Sigmoid colon (tissue), 4 donors: ENCODE results near the gene HOXA11.

Experiments used
- EP300 ChIP-seq, 4 donors: sonication (generic); formaldehyde crosslinking; IDR thresholded peaks; one replicate each; pipeline ENCODE4 v1.6.1; 2017; ENCODE audit warnings: antibody characterized with exemption in 4 of 4
- TF ChIP-seq, protein P1 (sequence below), 4 experiments: fragments of 450-650 bp in 3 of 4; fragments of 200-600 bp in 1 of 4; IDR thresholded peaks; one replicate each; pipeline ENCODE4 v1.5.1; 2016 to 2019; ENCODE audit warnings: antibody characterized with exemption in 4 of 4, mild to moderate bottlenecking in 3 of 4, moderate library complexity in 2 of 4

DNA sequence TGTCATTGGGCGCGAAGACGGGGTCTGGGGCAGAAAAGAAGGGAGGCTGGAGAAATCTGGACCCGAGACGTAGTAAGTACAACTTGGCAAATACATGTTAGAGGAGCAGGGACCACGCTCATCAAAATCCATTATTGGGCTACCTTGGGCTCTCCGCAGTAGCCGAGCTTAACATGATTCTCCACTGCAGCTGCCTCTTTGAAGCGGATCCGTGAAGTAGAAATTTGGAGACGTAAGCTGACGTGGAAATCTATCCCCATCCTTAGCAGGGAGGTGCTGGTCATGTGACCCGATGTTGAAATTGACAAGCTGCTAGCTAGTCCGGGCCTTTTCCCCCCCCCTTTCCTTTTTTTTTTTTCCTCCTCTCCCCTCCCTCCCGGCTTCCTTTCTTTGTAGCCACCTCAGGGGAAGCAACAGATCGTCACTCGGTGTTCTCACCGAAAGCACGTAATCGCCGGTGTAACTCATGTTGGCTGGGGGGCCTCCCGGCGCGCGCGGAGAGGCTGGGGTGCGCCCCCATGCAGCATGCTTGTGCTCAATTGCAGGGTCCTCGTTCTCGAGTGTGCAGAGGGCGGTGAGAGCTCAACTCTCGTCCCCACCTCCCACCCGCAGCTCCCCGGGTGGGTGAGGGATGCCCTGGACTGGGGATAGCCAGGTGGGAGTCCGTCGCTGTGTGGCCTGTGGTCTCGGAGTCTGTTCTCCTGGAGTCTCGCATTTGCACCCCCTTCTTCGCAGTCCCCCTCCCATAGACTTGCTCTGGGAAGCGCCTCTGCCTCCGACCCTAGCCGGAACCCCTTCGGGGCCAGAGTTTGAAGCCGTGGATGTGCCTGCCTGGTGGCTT, at the start of gene HOXA11:
- TF ChIP-seq EP300 (IDR thresholded peaks at IDR 0.05) = peak in 2 of 4 donors; percentile 59 to 68
- TF ChIP-seq, protein P1, sequence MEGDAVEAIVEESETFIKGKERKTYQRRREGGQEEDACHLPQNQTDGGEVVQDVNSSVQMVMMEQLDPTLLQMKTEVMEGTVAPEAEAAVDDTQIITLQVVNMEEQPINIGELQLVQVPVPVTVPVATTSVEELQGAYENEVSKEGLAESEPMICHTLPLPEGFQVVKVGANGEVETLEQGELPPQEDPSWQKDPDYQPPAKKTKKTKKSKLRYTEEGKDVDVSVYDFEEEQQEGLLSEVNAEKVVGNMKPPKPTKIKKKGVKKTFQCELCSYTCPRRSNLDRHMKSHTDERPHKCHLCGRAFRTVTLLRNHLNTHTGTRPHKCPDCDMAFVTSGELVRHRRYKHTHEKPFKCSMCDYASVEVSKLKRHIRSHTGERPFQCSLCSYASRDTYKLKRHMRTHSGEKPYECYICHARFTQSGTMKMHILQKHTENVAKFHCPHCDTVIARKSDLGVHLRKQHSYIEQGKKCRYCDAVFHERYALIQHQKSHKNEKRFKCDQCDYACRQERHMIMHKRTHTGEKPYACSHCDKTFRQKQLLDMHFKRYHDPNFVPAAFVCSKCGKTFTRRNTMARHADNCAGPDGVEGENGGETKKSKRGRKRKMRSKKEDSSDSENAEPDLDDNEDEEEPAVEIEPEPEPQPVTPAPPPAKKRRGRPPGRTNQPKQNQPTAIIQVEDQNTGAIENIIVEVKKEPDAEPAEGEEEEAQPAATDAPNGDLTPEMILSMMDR (IDR thresholded peaks at IDR 0.05) = no peak
